ENCODE measurements around the gene IGLL1.

DNA sequence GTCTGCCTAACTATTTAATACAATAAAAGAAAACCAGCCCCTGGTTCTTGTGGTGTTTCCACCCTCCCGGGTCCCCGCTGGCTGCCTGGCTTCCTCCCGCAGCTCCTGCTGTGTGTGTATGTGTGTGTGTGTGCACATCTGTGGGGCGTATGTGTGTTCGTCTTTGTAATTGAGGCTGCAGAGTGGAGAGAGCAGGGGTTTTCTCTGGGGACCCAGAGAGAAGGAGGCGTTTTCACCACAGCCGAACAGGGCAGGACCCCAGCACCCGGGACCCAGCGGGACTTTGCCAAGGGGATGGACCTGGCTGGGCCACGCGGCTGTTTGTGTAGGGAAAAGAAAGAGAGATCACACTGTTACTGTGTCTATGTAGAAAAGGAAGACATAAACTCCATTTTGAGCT lies 42.7 kb downstream of the IGLL1 start:
- TF ChIP-seq, protein P1, sequence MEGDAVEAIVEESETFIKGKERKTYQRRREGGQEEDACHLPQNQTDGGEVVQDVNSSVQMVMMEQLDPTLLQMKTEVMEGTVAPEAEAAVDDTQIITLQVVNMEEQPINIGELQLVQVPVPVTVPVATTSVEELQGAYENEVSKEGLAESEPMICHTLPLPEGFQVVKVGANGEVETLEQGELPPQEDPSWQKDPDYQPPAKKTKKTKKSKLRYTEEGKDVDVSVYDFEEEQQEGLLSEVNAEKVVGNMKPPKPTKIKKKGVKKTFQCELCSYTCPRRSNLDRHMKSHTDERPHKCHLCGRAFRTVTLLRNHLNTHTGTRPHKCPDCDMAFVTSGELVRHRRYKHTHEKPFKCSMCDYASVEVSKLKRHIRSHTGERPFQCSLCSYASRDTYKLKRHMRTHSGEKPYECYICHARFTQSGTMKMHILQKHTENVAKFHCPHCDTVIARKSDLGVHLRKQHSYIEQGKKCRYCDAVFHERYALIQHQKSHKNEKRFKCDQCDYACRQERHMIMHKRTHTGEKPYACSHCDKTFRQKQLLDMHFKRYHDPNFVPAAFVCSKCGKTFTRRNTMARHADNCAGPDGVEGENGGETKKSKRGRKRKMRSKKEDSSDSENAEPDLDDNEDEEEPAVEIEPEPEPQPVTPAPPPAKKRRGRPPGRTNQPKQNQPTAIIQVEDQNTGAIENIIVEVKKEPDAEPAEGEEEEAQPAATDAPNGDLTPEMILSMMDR (IDR thresholded peaks at IDR 0.05), result no peak
- TF ChIP-seq POLR2A (IDR thresholded peaks at IDR 0.05), result no peak

Measured in adrenal gland (tissue), 5 donors.